Measurements from ENCODE around the gene ACTBL2. TPM values are rescaled to one million over a fixed set of nuclear protein-coding genes. Genes with fewer than 3 reads are reported as not detected.

Gene ACTBL2
- polyA plus RNA-seq, 1 of the 3 experiments (the other 2 are of a cell fraction), result 0.99 TPM

- CTCF ChIA-PET, result interaction anchor here (1.0 kb wide), 1 partner anchor 11 kb away, joined by 3 read pairs; no protein-coding TSS in a partner anchor
Measured at GRCh38 chr5:57458443-57458842, 24.2 kb downstream of the ACTBL2 start.

More at GRCh38 chr5:57458443-57458842, 24.2 kb downstream of the ACTBL2 start:
- no peak overlapping the region for H3K4me2 ChIP-seq
- H3K4me1 ChIP-seq (ENCODE audit: control insufficient read depth in 1 of 2, insufficient read depth in 2 of 2, low read depth in 1 of 2, low read length in 1 of 2), result peaks cover 0 to 5% of the 10 kb centered on the region in 2 experiments; a peak in 2 of 4 replicates
- H2AFZ ChIP-seq (ENCODE audit: low read depth), result no peak overlapping the region
- H3K27ac ChIP-seq (ENCODE audit: low read depth in 2 of 2, low read length in 1 of 2), result no peak overlapping the region
- H4K20me1 ChIP-seq (ENCODE audit: insufficient read depth), result no peaks in the 10 kb centered on the region
- no peaks in the 10 kb centered on the region for H3K36me3 ChIP-seq (replicated peaks in 1 of 2; ENCODE audit: control insufficient read depth in 1 of 2, insufficient read depth in 2 of 2, low read length in 1 of 2)
- H3K9ac ChIP-seq, result no peak overlapping the region
- H3K4me3 ChIP-seq (ENCODE audit: low read depth in 2 of 2, low read length in 1 of 2), result no peak overlapping the region
- no peaks in the 10 kb centered on the region for H3F3A ChIP-seq (replicated peaks; ENCODE audit: insufficient read depth)
- TF ChIP-seq CTCF (IDR thresholded peaks at IDR 0.05), result no peak
- no peak for TF ChIP-seq JUND (IDR thresholded peaks at IDR 0.05)
- no peak for TF ChIP-seq FOXM1 (IDR thresholded peaks at IDR 0.05; ENCODE audit: low read depth)
- no peak for TF ChIP-seq GATA2 (CRISPR knock-in tag; IDR thresholded peaks at IDR 0.05)
- no peak for TF ChIP-seq SMC3 (IDR thresholded peaks at IDR 0.05; ENCODE audit: low read depth, low read length)
- no peak for TF ChIP-seq ELF1 (IDR thresholded peaks at IDR 0.05)
- TF ChIP-seq, protein P1, sequence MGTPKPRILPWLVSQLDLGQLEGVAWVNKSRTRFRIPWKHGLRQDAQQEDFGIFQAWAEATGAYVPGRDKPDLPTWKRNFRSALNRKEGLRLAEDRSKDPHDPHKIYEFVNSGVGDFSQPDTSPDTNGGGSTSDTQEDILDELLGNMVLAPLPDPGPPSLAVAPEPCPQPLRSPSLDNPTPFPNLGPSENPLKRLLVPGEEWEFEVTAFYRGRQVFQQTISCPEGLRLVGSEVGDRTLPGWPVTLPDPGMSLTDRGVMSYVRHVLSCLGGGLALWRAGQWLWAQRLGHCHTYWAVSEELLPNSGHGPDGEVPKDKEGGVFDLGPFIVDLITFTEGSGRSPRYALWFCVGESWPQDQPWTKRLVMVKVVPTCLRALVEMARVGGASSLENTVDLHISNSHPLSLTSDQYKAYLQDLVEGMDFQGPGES (IDR thresholded peaks at IDR 0.05; ENCODE audit: low read depth, low read length), result no peak
- TF ChIP-seq MXI1 (IDR thresholded peaks at IDR 0.05; ENCODE audit: low read depth, low read length), result no peak
- no peak for TF ChIP-seq NRF1 (IDR thresholded peaks at IDR 0.05; ENCODE audit: low read depth, low read length)
- no peak for TF ChIP-seq RXRA (IDR thresholded peaks at IDR 0.05; ENCODE audit: borderline replicate concordance, low read depth)
- TF ChIP-seq FOSL2 (IDR thresholded peaks at IDR 0.05; ENCODE audit: borderline replicate concordance, low read depth), result no peak
- TF ChIP-seq TAF1 (IDR thresholded peaks at IDR 0.05; ENCODE audit: borderline replicate concordance, low read depth, low read length), result no peak
- no peak for TF ChIP-seq PBX3 (IDR thresholded peaks at IDR 0.05)
- TF ChIP-seq TEAD4 (IDR thresholded peaks at IDR 0.05; ENCODE audit: borderline replicate concordance, insufficient read depth), result no peak
- TF ChIP-seq USF1 (IDR thresholded peaks at IDR 0.05; ENCODE audit: borderline replicate concordance, low read depth), result no peak
- no peak for TF ChIP-seq TCF12 (IDR thresholded peaks at IDR 0.05)
- TF ChIP-seq, protein P2, sequence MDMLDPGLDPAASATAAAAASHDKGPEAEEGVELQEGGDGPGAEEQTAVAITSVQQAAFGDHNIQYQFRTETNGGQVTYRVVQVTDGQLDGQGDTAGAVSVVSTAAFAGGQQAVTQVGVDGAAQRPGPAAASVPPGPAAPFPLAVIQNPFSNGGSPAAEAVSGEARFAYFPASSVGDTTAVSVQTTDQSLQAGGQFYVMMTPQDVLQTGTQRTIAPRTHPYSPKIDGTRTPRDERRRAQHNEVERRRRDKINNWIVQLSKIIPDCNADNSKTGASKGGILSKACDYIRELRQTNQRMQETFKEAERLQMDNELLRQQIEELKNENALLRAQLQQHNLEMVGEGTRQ (IDR thresholded peaks at IDR 0.05; ENCODE audit: borderline replicate concordance, low read depth, low read length), result no peak
- no peak for TF ChIP-seq RAD21 (IDR thresholded peaks at IDR 0.05; ENCODE audit: low read length)
- H3K27me3 ChIP-seq (ENCODE audit: insufficient read depth), result no peaks in the 10 kb centered on the region
- no peaks in the 10 kb centered on the region for H3K9me3 ChIP-seq
- H3K9me2 ChIP-seq, result no peaks in the 10 kb centered on the region
- H3K79me2 ChIP-seq (ENCODE audit: insufficient read depth), result no peaks in the 10 kb centered on the region
- DNase-seq, result no peak
- POLR2A ChIA-PET, result no interaction called here
